Breast epithelium (tissue), 3 donors: Measurements from ENCODE around the gene EGFL6.

Experiments
- CTCF ChIP-seq, 3 donors: fragments of 450-650 bp; IDR thresholded peaks; one replicate each; pipeline ENCODE4 v1.5.1; 2016 to 2017; ENCODE audit warnings: antibody characterized with exemption in 3 of 3, mild to moderate bottlenecking in 3 of 3, moderate library complexity in 3 of 3
- POLR2A ChIP-seq: fragments of 450-650 bp; IDR thresholded peaks from one replicate; pipeline ENCODE4 v1.6.1; 2016; ENCODE audit warnings: antibody characterized with exemption, mild to moderate bottlenecking, moderate library complexity
- POLR2AphosphoS5 ChIP-seq, 3 donors: sonication (generic); formaldehyde crosslinking; IDR thresholded peaks; one replicate each; pipeline ENCODE4 v1.6.1; 2017; ENCODE audit warnings: antibody characterized with exemption in 3 of 3

GRCh38 chrX:13551610-13552009 is 17.8 kb upstream of the EGFL6 start:
- no peak for TF ChIP-seq POLR2A
- no peak for TF ChIP-seq CTCF (IDR thresholded peaks at IDR 0.05)
- TF ChIP-seq POLR2AphosphoS5 (IDR thresholded peaks at IDR 0.05), result no peak
